Measurements from ENCODE around the gene MARCKSL1. TPM values are rescaled to one million over a fixed set of nuclear protein-coding genes. Genes with fewer than 3 reads are reported as not detected.
A peak's percentile ranks its signal among the peaks of the same experiment; 100 is the strongest.

Gene MARCKSL1
- total RNA-seq, 1 donor from 2014 or later = 126 TPM

DNA sequence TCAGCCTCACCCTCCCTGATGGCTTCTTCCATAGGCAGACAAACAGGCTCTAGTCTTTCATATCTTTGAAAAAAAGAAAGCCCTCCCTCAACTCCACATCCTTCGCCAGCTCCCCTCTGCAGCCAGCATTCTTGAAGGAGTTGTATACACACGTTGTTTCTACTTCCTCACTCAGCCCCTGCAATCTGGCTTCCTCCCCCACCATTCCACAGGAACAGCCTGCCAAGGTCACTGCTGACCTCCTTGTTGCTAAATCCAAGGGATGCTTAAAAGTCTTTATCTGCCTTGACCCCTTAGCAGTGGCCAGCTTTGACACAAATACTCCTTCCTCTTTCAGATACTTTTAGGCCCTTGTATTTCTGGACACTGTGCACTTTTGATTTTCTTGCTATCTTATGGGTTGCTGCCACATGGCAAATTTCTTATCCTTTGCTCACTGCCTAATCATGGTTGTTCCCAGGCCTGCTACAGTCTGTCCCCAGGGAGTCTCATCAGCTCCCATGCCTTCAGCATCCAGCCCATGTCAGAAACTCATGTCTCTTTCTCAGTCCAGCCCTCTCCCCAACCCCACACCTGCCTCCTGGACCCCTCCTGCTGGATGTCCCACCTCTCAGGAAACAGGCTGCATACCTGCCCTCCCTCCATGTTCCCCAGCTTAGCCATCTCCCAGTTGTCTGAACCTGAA is 18.0 kb upstream of the MARCKSL1 start:
- ATAC-seq = no peak
- DNase-seq (ENCODE audit: low spot score) = no peak
- intact Hi-C loops (cut with DNase I) = no loop called here

DNA sequence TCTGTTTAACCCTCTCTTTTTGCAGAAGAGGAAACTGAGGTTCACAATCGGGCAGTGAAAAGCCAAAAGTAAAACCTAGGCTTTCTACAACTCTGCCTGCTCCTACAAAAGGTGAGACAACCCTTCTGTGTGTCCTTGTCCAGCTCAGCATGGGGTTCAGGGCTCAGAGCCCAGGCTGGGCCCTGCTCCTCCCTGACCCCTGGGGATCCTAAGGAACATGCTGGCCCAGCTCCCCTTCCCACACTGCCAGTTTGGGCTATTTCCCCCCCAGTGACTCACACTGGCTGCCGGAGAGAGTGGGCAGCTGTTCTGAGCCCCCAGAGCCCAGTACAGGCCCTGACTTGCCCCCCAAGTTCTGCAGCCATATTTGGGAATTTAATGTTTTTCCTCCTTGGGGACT is 17.4 kb upstream of the MARCKSL1 start:
- intact Hi-C loops (cut with DNase I) = no loop called here
- no peak for DNase-seq (ENCODE audit: low spot score)
- ATAC-seq = no peak

DNA sequence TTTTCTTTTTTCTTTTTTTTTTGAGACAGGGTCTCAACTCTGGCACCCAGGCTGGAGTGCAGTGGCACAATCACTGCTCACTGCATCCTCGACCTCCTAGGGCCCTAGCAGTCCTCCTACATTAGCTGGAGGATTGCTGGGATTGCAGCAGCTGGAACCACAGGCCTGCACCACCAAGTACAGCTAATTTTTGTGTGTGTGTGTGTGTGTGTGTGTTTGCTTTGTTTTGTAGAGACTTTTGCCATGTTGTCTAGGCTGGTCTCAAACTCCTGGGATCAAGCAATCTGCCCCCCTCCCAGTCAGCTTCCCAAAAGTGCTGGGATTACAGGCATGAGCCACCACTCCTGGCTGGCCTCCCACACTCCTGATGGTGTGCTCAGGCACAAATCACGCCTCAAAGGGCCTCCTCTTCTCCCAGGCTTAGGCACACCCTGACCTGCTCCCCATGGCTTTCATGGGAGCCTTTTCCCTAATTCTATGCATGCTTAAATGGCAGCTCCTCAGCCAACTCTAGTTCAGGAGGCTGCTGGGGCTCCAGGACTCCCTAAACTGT is 16.9 kb upstream of the MARCKSL1 start:
- no peak for ATAC-seq
- intact Hi-C loops (cut with DNase I) = no loop called here
- no peak for DNase-seq (ENCODE audit: low spot score)

DNA sequence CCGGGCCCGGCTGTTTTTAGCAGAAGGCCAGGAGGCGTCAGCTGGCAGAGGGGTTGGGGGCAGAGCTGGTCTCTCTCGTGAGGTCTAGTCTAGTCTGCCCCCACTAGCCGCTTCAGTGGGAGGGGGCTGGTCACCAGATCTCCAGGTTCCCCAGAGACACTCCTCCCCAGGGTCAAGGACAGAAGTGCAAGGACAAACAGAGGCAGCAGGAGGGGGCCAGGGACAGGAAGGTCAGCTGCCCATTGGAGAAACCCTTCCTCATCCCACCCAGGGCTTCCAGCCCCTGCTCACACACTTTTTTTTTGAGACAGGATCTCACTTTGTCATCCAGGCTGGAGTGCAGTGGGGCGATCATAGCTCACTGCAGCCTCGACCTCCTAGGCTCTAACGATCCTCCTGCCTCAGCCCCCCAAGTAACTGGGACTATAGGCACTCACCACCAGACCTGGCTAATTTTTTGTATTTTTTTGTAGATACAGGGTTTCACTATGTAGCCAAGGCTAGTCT is 16.3 kb upstream of the MARCKSL1 start:
- ATAC-seq = no peak
- peak; percentile 72 for DNase-seq (ENCODE audit: low spot score)
- intact Hi-C loops (cut with DNase I) = no loop called here

DNA sequence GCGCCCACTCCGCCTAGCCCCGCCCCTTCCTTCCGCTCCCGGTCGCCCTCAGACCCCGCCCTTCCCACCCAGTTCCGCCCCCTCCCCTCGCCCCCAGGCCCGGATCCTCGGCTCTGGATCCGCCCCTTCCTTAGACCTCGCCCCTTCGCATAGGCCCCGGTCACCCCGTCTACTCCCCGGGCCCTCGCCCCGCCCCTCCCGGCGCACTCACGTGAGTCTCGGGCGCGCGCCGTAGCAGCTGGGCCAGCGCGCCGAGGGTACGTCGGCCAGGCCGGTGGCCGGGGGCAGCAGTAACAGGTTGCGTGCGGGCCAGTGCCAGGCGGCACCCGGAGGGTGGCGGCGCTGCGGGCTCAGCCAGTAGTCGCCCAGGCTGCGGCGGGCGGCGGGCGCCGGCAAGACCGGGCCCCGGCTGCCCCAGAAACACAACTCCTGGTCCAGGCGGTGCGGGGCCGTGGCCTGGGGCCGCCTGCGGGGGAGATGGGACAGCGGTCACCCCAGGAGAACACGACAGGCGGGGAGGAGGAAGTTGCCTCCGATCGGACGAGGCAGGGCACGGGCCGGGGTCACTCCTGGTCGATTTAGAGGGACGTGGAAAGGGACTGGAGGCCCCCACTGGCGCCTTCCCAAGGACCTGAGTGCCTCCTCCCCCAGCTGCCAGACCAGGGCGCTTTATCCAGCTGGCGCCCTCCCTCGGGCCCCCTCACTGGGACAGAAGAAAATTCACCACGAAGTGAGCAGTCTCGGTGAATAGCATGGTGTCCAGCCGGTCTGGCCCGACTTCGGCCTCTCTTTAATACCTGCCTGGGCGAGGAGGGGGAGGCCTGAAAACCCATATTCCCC is 15.6 kb upstream of the MARCKSL1 start:
- peak; percentile 94 for ATAC-seq
- peak; percentile 96 for DNase-seq (ENCODE audit: low spot score)
- intact Hi-C loops (cut with DNase I) = no loop called here

DNA sequence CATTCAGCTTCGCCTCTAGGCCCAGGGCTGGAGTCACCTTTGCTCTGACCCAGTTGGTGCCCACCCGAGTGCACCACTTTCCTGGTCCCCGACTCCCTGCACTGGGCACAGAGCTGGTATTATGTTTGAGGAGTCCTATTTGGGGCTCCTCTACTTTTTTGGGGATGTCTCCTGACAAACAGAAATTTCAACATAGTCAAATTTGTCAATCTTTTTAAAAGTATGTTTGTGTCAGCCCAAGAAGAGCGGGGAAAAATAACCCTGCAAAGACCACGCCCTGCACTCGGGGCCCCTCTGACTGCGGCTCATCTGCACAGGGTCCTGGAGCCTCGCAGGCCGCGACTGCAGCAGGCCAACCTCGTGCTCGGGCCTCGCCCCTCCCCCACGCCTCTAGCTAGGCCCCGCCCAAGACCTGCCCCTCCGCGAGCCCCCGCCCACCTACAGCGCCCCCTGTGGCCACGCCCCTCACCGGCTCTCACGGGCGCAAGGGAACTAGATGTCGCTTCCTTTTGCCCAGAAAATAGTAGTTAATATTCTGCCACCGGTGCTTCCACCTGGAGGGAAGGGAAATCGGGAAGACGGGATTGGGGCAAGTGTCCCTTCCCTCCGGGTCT is 14.9 kb upstream of the MARCKSL1 start:
- intact Hi-C loops (cut with DNase I) = no loop called here
- DNase-seq (ENCODE audit: low spot score) (peak; percentile 90), ATAC-seq (peak; percentile 80)

DNA sequence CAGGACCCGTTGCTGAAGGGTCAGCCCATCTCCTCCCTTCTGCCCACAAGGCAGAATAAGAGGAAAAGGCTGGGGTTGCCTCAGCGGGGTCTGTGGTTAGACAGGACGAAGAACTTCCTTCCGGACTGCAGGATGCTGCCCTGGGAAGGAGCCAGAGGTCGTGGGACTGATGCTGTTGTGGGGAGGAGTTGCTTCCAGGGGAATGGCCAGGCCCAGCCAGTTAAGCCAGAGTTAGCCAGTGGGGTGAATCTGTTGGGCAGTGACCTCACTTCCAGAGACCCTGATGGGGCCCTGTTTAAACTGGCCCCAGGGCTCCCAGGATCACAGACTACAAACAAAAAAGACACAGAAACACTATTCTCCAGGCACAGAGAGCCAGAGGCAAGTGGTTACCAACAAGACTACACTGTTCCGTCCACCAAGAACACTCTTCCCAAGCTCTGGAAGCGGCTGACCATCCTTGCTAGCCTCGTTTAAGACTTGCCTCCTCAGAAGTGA is 13.2 kb upstream of the MARCKSL1 start:
- intact Hi-C loops (cut with DNase I) = no loop called here
- no peak for ATAC-seq
- DNase-seq (ENCODE audit: low spot score) = no peak

DNA sequence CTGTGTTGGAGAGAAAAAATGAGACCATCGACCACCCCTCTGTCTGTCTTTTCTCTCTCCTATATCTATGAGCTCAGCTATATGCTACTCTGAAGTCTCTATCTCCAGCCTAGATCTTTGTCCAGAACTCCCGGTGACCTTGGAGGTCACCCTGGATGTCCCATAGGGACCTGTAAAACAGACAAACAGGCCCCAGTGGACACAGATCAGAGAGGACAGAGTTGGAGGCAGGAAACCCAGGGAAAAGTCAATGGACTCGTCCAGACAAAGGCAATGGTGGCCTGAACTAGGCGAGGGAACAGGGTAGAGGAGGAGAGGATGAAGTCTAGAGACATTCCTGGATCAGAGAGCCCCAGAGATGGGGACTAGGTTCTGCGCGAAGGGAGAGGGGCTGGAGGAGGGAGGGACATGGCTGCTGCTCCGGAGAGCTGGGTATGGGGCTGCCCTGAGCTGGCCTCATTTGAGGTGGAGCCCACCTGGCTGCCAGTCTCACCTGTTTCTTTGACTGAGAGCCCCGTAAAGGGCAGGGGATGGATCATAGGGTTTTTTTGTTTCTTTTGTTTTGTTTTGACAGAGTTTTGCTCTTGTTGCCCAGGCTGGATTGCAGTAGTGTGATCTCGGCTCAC is 10.6 kb upstream of the MARCKSL1 start:
- intact Hi-C loops (cut with DNase I) = no loop called here
- DNase-seq (ENCODE audit: low spot score) (no peak), ATAC-seq (no peak)

DNA sequence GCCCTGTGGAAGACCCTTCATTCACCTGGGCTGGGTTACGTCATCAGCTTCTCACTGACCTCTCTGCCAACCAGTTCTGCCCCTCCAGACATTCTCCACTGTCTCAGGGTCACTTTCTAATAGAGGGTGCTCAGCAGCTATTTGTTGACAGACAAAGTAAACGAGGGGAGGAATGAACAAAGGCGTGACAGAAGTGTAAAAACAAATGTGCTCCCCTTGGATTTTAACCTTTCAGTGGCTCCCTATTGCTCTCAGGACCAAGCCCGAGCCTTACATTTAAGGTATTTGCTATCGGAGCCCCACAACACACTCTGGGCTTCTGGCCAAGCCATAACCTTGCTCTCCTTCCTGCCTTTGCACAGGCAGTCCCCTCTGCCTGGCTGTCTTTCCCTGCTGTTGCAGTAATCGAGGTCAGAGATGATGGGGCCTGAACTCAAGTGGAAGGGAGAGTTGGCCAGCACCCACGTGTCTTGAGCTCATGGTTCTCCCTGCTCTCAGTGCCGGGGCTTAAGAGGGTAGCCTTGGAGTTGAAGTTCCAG is 9.3 kb upstream of the MARCKSL1 start:
- DNase-seq (ENCODE audit: low spot score) = no peak
- intact Hi-C loops (cut with DNase I) = no loop called here
- no peak for ATAC-seq

DNA sequence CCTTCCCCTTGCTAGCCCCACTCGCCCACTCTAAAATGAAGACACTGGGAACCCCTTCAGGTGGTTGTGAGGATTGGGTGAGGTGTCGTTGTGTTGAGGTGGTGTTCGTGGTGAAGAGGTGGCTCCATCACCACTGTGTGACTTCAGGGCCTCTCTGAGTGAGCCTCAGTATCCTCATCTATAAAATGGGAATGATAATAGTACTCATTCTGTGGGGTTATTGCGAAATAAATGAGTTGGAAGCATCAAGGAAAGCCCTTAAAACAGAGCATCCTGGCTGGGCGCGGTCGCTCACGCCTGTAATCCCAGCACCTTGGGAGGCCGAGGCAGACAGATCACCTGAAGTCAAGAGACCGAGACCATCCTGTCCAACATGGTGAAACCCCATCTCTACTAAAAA is 6.7 kb upstream of the MARCKSL1 start:
- ATAC-seq = no peak
- intact Hi-C loops (cut with DNase I) = no loop called here
- no peak for DNase-seq (ENCODE audit: low spot score)

DNA sequence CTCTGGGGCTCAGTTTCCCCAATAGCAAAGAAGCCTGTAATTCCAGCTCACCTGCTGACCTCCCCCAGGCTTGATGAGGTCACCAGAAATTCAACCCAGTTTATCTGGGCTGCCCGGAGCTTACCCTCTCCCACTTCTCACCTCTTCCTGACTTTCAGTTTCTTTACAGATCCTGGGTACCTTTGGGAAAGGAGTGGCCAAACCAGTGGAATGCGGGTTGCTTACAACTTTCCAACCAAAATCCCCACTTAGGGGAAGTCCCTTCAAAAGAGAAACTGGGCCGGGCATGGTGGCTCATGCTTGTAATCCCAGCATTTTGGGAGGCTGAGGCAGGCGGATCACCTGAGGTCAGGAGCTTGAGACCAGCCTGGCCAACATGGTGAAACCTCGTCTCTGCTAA is 5.9 kb upstream of the MARCKSL1 start:
- intact Hi-C loops (cut with DNase I) = no loop called here
- DNase-seq (ENCODE audit: low spot score) (no peak), ATAC-seq (no peak)

DNA sequence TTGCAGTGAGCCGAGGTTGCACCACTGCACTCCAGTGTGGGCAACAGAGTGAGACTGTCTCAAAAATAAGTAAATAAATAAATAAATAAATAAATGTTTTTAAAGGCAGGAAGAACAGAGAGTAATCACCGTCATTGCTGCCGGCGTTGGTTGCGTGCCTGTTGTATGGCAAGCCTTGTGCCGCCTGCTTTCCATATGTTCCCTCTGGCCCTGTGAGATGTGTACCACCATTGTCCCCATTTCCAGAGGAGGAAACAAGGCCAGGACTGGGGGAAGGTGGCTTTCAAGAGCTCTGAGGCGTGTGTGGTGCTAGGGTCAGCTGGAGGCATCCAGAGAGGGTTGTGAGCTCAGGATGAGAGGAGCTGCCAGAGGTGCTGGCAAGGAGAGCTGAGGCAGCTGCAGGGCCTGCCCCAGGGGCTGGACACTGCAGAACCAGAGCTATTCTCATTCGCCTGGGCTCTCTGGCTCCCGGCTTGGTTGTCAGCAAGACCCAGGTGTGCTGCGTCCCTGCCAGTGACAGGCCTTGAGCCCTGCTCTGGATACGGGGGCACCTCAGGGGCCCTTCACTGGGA is 5.2 kb upstream of the MARCKSL1 start:
- ATAC-seq (peak; percentile 10), DNase-seq (ENCODE audit: low spot score) (no peak)
- intact Hi-C loops (cut with DNase I) = no loop called here

DNA sequence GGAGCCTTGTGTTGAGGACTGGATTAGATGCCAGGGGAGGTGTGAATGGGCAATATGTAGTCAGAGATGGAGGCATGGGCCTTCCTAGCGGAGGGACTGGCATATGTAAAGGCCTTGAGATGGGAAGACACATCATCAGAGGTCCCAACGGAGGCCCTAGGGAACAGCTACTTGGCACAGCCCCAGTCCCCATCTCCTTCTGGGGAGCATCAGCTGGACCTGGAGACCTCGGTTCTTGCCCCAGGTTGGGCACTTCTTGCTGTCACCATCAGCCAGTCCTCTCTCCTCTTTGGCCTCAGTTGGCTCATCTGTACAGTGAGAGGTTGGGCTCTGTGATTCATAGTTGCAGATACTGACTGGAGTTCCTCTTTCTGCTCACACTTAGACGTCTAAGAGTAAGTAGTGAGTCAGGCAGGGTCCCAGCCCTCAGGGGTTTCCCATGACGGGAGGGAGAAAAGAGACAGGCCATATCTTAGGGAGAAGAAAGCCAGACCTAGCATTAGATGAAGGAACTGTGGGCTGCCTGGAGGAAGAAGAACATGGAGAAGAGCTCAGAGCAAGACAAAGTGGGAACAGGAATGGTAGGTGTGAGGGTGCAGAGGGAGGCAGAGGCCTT is 3.4 kb upstream of the MARCKSL1 start:
- ATAC-seq = no peak
- intact Hi-C loops (cut with DNase I) = no loop called here
- DNase-seq (ENCODE audit: low spot score) = no peak

DNA sequence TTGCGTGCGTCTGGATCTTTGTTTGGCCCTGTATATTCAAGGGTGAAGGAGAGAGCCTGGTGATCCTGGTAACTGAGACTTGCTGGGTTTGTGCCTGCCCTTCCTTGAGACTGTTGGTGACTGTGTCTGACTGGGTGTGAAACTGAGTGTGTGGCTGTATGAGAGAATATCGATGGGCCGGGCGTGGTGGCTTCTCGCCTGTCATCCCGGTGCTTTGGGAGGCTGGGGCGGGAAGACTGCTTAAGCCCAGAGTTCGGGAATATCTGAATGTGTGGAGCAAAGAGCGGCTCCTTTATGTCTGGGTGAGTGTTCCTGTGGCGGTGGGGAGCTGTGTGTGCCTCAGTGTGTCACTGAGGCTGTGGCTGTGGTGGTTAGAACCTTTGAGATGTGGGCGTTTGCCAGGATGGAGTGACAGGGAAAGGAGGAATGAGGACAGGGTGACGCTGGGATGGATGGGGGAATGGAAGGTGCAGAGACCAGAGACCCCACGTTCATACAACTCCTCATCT is 2.7 kb upstream of the MARCKSL1 start:
- DNase-seq (ENCODE audit: low spot score) (no peak), ATAC-seq (peak; percentile 1)
- intact Hi-C loops (cut with DNase I) = no loop called here

DNA sequence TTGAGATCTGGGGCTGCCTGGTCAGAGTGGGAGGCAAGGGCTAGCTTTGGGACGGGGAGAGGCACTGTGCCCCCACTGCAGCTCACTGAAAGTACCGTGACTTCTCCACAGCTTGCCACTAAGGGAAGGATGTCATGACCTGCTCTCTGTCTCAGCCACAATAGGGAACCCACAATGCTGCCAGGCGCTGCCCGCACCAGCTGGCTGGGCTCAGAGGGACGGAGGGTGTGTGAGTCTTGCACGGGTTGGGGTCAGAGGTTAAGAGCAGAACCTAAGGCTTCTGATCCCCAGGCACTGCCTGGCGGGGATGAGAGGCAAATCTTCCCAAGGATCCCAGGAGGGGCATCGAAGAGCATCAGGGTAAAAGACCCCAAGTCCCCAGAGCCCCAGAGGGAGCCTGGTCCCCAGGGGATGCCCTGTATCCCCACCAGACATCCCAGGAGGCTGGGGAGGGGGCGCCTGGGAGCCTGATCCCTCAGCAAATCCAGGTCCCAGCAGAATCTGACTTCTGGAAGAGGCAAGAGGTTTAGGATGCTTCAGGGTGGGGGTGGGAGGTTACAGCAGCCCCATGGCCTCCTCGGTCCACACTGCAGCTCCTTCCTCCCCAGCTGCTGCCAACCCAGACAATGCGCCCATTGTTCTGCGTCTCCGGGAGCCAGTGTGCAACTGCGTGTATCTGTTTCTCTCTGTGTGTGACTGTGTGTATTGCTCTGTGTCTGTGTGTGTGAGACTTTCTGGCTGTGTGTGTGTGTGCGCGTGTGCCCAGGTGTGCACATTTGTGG is 2.0 kb upstream of the MARCKSL1 start:
- DNase-seq (ENCODE audit: low spot score) = peak; percentile 76
- peak; percentile 79 for ATAC-seq
- intact Hi-C loops (cut with DNase I) = no loop called here

DNA sequence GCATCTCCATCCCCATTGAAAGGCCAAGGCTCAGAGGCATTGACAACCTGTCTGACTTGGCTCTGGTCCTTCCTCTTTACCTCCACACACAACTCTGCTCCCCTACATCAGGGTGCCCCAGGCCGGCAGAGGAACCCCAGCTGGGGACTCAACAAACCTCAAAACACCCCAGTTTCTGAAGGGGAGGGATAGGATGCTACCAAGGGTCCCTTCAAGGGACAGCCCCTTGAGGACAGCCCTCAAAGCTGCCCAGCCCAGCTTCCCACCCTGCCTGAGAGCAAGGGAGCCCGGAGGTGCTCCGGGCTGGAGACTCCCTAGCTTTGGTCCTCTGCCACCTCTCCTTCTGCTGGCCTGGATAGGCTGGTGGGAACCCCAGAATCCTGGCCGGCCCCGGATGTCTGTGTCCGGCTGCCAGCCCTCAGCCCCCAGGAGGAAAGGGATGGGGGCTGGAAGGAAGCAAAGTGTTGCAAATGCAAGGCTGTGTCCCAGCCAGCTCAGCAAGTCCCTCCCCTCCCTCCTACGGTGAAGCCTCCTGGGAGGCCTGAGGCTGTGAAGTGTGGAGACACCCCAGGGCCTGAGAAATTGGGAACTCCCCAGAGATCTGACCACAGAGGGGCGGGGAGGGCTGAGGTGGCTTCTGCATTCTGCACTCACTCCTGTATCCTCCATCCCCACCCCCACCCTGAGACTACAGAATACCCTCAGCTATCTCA is 1.1 kb upstream of the MARCKSL1 start:
- intact Hi-C loops (cut with DNase I) = no loop called here
- no peak for DNase-seq (ENCODE audit: low spot score)
- peak; percentile 39 for ATAC-seq

DNA sequence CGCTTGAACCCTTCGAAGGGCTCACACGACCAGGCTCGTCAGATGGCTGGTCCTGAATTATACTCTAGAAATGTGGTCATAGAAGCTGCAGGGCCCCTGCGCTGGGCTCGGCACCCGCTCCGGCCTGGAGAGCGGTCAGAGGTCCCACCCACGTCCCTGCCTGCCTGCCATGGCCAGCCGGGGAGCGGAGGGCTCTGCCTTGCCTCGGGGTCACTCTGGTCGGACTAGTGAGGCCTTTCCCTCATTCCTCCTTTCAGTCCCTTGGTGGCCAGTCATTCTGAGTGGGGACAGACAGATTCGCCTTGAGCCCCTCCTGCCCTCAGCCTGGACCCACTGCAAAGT is 529 bp upstream of the MARCKSL1 start:
- no peak for DNase-seq (ENCODE audit: low spot score)
- intact Hi-C loops (cut with DNase I) = no loop called here
- peak; percentile 8 for ATAC-seq
